NAMALWA (cell line): ENCODE results near the gene CHRNA9.

Experiments used
- DNase-seq: peaks from one replicate; pipeline ENCODE4 v3.0.0-alpha.2; 2015; ENCODE audit warnings: low spot score

Gene CHRNA9

GRCh38 chr4:40340030-40340429 is 4.9 kb downstream of the CHRNA9 start:
- DNase-seq: no peak

DNA sequence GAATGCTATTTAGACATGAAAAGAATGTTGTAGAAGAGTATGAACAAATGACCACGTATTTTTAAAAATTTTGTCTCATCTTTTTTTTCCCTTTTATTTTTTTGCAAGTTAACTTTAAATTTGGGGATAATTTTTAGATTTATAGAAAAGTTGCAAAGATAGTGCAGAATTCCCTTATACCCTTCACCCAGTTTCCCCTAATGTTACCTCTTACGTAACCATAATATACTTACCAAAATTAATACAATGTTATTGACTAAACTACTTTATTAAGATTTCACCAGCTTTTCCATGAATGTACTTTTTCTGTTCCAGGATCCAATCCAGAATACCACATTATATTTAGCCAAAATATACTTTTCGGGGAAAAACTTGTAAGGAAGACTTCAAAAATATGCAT is 12.3 kb downstream of the CHRNA9 start:
- no peak for DNase-seq

GRCh38 chr4:40348000-40348399 is 12.9 kb downstream of the CHRNA9 start:
- DNase-seq: no peak

- DNase-seq: no peak
Observed at GRCh38 chr4:40349561-40350198, 14.5 kb downstream of the CHRNA9 start.

DNA sequence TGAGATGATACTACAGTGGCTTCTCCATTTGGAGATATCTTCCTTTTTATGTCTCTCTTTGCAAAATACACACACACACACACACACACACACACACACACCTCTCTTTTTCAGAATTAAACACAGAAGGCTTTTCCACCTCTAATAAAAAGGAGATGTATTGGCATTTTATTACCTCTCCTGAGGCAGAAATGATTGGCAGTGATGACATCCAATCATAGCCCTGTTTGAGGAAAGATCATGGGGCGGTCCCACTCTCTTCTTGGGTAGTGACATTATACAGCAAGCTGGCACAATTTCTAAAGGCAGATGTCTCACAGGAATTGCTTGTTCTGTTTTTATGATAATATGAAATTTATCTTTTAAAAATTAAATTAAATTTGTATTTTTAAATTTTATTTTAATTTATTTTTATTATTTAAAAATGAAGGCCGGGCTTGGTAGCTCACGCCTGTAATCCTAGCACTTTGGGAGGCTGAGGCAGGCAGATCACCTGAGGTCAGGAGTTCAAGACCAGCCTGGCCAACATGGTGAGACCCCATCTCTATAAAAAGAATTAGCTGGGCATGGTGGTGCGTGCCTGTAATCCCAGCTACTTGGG is 15.6 kb downstream of the CHRNA9 start:
- peak; percentile 21 for DNase-seq

DNA sequence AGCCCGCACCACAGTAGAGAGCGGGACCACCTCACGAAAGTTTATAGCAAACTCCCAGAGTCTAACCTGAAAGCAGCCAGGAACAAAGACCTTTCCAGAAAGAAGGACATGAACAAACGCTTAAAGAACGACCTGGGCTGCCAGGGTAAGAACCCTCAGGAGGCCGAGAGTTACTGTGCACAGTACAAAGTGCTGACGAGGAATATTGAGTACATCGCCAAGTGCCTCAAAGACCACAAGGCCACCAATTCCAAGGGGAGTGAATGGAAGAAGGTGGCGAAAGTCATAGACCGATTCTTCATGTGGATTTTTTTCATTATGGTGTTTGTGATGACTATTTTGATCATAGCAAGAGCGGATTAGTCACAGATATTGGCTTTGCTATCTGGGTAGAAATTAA is 19.0 kb downstream of the CHRNA9 start:
- DNase-seq: no peak

- DNase-seq: no peak
Observed at GRCh38 chr4:40355131-40355530, 20.0 kb downstream of the CHRNA9 start.

DNA sequence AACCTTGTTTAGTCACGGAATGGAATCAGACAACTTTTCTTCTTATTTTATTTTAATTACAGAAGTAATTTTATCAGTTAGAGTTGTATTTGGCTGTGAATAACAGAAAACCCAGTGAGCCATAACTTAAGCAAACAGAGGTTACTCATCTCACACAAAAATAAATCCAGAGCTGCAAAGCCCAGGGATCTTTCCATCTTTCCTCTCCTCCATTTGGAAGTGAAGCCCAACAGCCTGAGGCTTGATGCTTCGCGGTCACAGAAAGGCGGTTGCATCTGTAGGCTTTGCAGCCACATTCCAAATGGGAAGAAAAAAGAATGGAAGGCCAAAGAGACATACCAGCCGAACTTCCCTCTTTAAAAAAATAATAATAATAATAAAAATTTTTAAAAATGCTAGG is 22.6 kb downstream of the CHRNA9 start:
- no peak for DNase-seq

DNA sequence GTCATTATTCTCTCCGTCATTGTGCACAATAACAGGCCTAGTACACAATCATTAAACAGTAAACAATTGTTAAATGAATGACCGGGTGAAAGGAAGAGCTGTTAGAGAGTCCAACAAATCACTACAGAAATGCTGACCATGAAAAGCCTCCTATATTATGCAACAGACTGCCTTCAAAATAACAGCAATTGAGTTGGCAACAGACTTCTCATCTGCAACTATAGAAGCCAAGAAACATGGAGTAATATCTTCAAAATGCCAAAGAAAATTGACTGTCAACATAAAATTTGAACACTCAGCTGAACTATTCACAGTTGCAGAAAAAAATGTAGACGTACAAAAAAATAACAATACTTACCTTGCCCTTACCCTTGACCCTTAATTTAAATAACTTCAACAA is 26.2 kb downstream of the CHRNA9 start:
- no peak for DNase-seq

- no peak for DNase-seq
Observed at GRCh38 chr4:40363382-40363920, 28.3 kb downstream of the CHRNA9 start.

GRCh38 chr4:40363945-40364344 is 28.8 kb downstream of the CHRNA9 start:
- no peak for DNase-seq

- no peak for DNase-seq
Observed at GRCh38 chr4:40365766-40366165, 30.6 kb downstream of the CHRNA9 start.

GRCh38 chr4:40367451-40367850 is 32.3 kb downstream of the CHRNA9 start:
- no peak for DNase-seq

GRCh38 chr4:40369437-40370274 is 34.5 kb downstream of the CHRNA9 start:
- no peak for DNase-seq

DNA sequence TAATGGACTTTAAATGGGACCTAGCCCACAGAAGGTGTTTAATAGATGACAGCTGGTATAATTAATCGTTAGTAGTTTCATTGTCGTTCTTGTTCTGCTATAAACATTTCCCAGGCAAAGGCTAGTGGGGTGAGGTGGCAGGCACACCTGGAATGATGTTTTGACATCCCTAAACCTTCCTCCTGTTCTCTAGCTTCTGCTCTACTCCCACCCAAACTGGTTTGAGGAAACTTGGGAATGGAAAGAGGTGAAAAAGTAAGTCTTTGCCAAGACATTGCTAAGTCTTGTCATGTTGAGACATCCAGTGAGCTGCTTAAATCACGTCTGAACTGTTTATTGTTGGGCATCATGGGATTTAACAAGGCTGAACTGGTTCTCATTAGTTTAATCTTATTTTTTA is 37.5 kb downstream of the CHRNA9 start:
- DNase-seq: no peak

GRCh38 chr4:40373636-40374035 is 38.5 kb downstream of the CHRNA9 start:
- no peak for DNase-seq

- DNase-seq: no peak
Observed at GRCh38 chr4:40375095-40375494, 40.0 kb downstream of the CHRNA9 start.

- no peak for DNase-seq
Observed at GRCh38 chr4:40375620-40376019, 40.5 kb downstream of the CHRNA9 start.

GRCh38 chr4:40377512-40378365 is 42.6 kb downstream of the CHRNA9 start:
- DNase-seq: no peak

GRCh38 chr4:40378619-40379018 is 43.5 kb downstream of the CHRNA9 start:
- no peak for DNase-seq

- DNase-seq: no peak
Observed at GRCh38 chr4:40379248-40379647, 44.1 kb downstream of the CHRNA9 start.

- DNase-seq: no peak
Observed at GRCh38 chr4:40380647-40381046, 45.5 kb downstream of the CHRNA9 start.
